ENCODE data around the gene CD74. TPM values are rescaled to one million over a fixed set of nuclear protein-coding genes. Genes with fewer than 3 reads are reported as not detected.
"Not testable (repeated sequence)": the region's sequence is repeated elsewhere in the genome, so short reads cannot be mapped to it uniquely, and the experiment has no call there.

CD74 gene
- total RNA-seq, 1 donor from 2014 or later, result 1,940 TPM

DNA sequence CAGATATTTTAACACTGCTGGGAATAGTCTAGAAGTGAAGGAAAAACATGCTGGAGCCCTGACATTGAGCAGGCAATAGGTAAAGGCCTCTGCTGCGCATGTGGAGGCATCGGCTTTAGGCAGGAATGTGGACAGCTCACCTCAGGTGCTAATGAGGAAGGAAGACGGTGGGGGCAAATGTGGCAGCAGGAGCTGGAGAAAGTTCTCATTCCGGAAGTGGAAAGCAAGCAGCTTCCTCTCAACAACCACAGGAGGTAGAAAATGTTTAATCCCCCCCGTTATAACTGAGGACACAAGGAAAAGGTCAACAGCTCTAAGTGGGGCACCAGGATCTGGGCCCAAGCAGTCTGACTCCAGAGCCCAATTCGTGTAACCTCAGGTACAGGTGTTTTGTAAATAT lies 44.4 kb upstream of the CD74 start:
- Histone ChIP-seq H3K9me3 (no peaks in the 10 kb centered on the region), H3K27ac (no peak overlapping the region), H3K36me3 (no peaks in the 10 kb centered on the region), H3K27me3 (no peaks in the 10 kb centered on the region), H3K4me3 (no peak overlapping the region), H3K4me1 (no peaks in the 10 kb centered on the region)
- TF ChIP-seq, protein P1, sequence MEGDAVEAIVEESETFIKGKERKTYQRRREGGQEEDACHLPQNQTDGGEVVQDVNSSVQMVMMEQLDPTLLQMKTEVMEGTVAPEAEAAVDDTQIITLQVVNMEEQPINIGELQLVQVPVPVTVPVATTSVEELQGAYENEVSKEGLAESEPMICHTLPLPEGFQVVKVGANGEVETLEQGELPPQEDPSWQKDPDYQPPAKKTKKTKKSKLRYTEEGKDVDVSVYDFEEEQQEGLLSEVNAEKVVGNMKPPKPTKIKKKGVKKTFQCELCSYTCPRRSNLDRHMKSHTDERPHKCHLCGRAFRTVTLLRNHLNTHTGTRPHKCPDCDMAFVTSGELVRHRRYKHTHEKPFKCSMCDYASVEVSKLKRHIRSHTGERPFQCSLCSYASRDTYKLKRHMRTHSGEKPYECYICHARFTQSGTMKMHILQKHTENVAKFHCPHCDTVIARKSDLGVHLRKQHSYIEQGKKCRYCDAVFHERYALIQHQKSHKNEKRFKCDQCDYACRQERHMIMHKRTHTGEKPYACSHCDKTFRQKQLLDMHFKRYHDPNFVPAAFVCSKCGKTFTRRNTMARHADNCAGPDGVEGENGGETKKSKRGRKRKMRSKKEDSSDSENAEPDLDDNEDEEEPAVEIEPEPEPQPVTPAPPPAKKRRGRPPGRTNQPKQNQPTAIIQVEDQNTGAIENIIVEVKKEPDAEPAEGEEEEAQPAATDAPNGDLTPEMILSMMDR (IDR thresholded peaks at IDR 0.05), result no peak
- no peak for DNase-seq (ENCODE audit: low spot score in 2 of 2)
- intact Hi-C loops (cut with DNase I), result no loop called here

DNA sequence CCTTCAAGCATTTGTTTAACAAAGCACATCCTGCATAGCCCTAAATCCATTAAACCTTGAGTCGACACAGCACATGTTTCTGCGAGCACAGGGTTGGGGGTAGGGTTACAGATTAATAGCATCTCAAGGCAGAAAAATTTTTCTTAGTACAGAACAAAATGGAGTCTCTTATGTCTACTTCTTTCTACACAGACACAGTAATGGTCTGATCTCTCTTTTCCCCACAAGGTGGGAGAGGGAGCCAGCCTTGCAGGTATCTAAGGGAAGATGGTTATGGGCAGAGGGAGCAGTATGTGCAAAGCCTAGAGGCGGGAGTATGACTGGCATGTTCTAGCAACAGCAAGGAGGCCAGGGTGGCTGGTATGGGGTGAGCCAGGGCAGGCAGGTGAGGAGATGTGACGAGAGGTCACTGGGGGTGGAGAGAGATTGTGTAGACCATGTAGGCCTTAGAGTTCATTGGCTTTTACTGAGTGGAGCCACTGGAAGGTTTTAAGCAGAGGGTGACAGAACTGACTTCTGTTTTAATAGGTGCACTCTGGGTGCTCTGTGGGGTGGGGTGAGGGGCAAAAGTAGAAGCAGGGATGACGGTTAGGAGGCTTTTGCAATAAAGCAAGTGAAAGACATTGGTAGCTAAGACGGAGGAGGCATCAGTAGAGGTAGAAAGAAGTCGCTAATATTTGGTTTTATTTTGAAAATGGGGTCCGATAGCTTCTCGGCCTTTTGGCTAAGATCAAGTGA lies 42.0 kb upstream of the CD74 start:
- Histone ChIP-seq H3K27ac (no peak overlapping the region), H3K4me1 (no peaks in the 10 kb centered on the region), H3K27me3 (no peaks in the 10 kb centered on the region), H3K36me3 (no peaks in the 10 kb centered on the region), H3K4me3 (no peak overlapping the region), H3K9me3 (no peaks in the 10 kb centered on the region)
- intact Hi-C loops (cut with DNase I), result loop anchor here (5.0 kb wide), 2 partner anchors 33 to 248 kb away; partner anchors contain the start of gene RBM22
- TF ChIP-seq, protein P1 (IDR thresholded peaks at IDR 0.05), result no peak
- no peak for DNase-seq (ENCODE audit: low spot score in 2 of 2)

DNA sequence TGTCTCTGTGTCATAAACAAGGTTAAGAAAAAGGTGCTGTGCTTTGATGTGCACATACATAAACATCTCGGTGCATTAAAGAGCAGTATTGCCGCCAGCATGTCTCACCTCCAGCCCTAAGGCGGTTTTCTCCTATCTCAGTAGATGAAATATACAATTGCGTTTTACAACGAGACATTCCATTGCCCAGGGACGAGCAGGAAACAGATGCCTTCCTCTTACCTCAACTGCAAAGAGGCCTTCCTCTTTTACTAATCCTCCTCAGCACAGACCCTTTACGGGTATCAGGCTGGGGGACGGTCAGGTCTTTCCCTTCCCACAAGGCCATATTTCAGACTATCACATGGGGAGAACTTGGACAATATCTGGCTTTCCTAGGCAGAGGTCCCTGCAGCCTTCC lies 41.3 kb upstream of the CD74 start:
- not testable (repeated sequence) for H3K27ac ChIP-seq; H3K36me3 ChIP-seq; H3K27me3 ChIP-seq; H3K4me3 ChIP-seq; H3K9me3 ChIP-seq; DNase-seq (ENCODE audit: low spot score in 2 of 2); H3K4me1 ChIP-seq
- intact Hi-C loops (cut with DNase I), result loop anchor here (5.0 kb wide), 2 partner anchors 33 to 248 kb away; partner anchors contain the start of gene RBM22

DNA sequence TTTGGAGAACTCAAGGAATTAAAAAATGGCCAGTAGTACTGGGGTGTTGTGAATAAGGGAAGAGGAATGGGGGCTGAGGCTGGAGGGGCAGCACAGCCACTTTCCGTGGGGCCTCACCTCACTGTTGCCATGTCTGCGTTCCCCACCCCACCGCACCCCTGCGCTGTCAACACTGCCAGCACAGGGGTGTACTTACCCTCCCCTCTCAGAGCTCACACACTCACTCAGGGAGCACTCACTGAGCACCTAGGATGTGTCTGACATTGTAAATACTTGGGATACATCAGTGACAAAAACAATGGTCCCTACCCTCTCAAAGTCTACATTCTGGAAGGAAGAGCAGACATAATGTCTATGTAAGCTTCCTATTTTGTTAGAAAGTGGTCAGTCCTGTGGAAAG lies 40.2 kb upstream of the CD74 start:
- TF ChIP-seq, protein P1 (IDR thresholded peaks at IDR 0.05), result no peak
- DNase-seq (ENCODE audit: low spot score in 2 of 2), result no peak

DNA sequence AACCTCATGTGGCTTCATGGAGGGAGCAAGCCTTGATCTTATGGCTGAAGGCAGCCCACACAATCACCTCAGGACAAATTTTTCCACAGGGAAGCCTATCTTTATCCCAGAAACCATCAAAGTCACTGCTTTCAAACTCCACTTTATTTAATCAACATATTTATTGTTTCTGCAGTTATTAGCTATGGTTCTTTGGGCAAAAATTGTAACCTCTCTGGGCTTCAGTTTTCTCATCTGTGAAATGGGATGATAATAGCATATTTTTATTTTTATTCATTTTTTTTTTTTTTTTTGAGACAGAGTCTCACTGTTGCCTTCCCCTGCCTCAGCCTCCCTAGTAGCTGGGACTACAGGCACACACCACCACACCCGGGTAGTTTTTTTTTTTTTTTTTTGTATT lies 38.9 kb upstream of the CD74 start:
- Histone ChIP-seq H3K27me3 (no peaks in the 10 kb centered on the region), H3K4me3 (no peak overlapping the region), H3K9me3 (no peaks in the 10 kb centered on the region), H3K27ac (no peak overlapping the region), H3K4me1 (peaks cover 4 to 10% of the 10 kb centered on the region in 2 donors), H3K36me3 (peaks cover 11 to 12% of the 10 kb centered on the region in 2 donors)
- TF ChIP-seq, protein P1 (IDR thresholded peaks at IDR 0.05), result no peak
- DNase-seq (ENCODE audit: low spot score in 2 of 2), result no peak
- intact Hi-C loops (cut with DNase I), result loop anchor here (5.0 kb wide), 2 partner anchors 36 to 251 kb away; partner anchors contain the start of gene RBM22

More for the DNA sequence above, 40.2 kb upstream of the CD74 start:
- no peaks in the 10 kb centered on the region for H3K9me3 ChIP-seq
- peaks cover 2 to 8% of the 10 kb centered on the region in 2 donors for H3K4me1 ChIP-seq
- H3K36me3 ChIP-seq, result no peaks in the 10 kb centered on the region
- H3K4me3 ChIP-seq, result no peak overlapping the region
- H3K27me3 ChIP-seq, result no peaks in the 10 kb centered on the region
- no peak overlapping the region for H3K27ac ChIP-seq
- intact Hi-C loops (cut with DNase I), result loop anchor here (5.0 kb wide), 2 partner anchors 34 to 249 kb away; partner anchors contain the start of gene RBM22

All from ascending aorta (tissue), 2 donors.